Activated CD4-positive, alpha-beta T cell treated with anti-CD3 and anti-CD28 coated beads, Interleukin-2, amount 10 ng/mL, durations not matched to agents 7 days and 5 days (primary cell): Measurements from ENCODE around the gene PRB3. TPM values are rescaled to one million over a fixed set of nuclear protein-coding genes. Genes with fewer than 3 reads are reported as not detected.

Source experiments
- total RNA-seq, 2 experiments: library from RNA; stranded (reverse); gene quantifications; one replicate each; pipeline ENCODE4 v1.2.3, GENCODE V29; 2021

PRB3 gene
- total RNA-seq, 2 experiments from 2014 or later, result not detected

Other genes starting within 250 kb of the PRB3 start
- 1 to 10 TPM; 3.0 to 3.1 TPM for gene TAS2R19, start 247.1 kb downstream of the PRB3 start, total RNA-seq
- gene TAS2R31, start 238.3 kb downstream of the PRB3 start, total RNA-seq, result 1 to 10 TPM; 1.6 to 3.0 TPM
- gene TAS2R46, start 207.4 kb downstream of the PRB3 start, total RNA-seq, result 1 to 10 TPM in 1 of 2 experiments, under 1 TPM in 1; 0.97 to 1.2 TPM
- 1 to 10 TPM; 1.7 to 1.9 TPM for gene TAS2R43, start 177.4 kb downstream of the PRB3 start, total RNA-seq
- gene TAS2R30, start 135.1 kb downstream of the PRB3 start, total RNA-seq, result 1 to 10 TPM; 2.0 to 2.6 TPM
- gene SMIM10L1, start 98.5 kb downstream of the PRB3 start, total RNA-seq, result 1 to 10 TPM; 8.1 to 8.3 TPM
- not detected for gene TAS2R42, start 82.8 kb downstream of the PRB3 start, total RNA-seq
- gene PRB4, start 40.7 kb upstream of the PRB3 start, total RNA-seq, result not detected
- not detected for gene PRB2, start 125.9 kb upstream of the PRB3 start, total RNA-seq